ENCODE measurements around the gene RLF. TPM values are rescaled to one million over a fixed set of nuclear protein-coding genes. Genes with fewer than 3 reads are reported as not detected.

The RLF gene
- total and polyA plus RNA-seq, 9 of the 15 experiments (the other 6 are each of a cell fraction or from before 2014, with no cell fraction given) = 3.6 to 35.0 (median 21.2) TPM

DNA sequence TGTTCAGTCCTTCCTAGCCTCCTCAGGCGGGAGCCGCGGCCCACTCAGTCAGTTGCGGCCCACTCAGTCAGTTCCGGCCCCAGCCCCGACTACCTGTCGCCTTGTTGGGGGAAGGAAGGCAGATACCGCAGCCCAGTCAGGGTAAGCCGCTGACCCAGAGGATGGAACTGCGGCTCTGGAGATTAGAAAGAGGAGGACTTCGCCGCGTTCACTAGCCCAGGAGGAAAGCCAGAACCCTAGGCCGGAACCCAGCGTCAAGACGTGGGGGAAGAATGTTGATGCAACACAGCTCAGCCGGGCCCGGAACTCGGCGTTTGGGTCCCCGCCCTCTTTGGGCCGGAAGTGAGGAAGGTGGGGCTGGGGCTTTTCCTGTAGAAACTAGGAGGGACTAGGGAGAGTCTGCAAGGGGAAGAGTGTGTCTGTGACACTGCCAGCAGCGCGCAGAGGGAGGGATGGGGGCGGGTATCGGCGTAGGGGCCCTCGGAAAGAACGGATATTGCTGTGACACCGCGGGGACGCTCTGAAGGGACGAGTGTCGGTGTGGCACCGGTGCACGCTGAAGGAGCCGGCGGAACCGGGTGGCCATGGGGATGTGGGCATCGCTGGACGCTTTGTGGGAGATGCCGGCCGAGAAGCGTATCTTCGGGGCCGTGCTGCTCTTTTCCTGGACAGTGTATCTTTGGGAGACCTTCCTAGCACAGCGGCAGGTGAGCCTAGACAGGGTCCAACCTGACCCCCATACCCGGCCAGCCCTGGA, 96.7 kb downstream of the RLF start, which contains the start of gene ZMPSTE24 (continued):
- TF ChIP-seq, protein P1, sequence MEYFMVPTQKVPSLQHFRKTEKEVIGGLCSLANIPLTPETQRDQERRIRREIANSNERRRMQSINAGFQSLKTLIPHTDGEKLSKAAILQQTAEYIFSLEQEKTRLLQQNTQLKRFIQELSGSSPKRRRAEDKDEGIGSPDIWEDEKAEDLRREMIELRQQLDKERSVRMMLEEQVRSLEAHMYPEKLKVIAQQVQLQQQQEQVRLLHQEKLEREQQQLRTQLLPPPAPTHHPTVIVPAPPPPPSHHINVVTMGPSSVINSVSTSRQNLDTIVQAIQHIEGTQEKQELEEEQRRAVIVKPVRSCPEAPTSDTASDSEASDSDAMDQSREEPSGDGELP (CRISPR knock-in tag; IDR thresholded peaks at IDR 0.05; ENCODE audit: borderline replicate concordance) = peak; percentile 91
- TF ChIP-seq TBP (optimal IDR thresholded peaks at IDR 0.05; ENCODE audit: low read depth, low read length) (peak; percentile 85), ILK (tag; IDR thresholded peaks at IDR 0.05; ENCODE audit: borderline replicate concordance, low read depth) (no peak), SMARCC2 (IDR thresholded peaks at IDR 0.05; ENCODE audit: low read depth) (no peak), ZNF12 (CRISPR knock-in tag; IDR thresholded peaks at IDR 0.05) (no peak), ZNF778 (CRISPR knock-in tag; IDR thresholded peaks at IDR 0.05) (no peak), ZNF583 (CRISPR knock-in tag; IDR thresholded peaks at IDR 0.05) (peak; percentile 81), CBFA2T2 (conservative IDR thresholded peaks at IDR 0.05) (no peak), DMBX1 (CRISPR knock-in tag; IDR thresholded peaks at IDR 0.05; ENCODE audit: borderline replicate concordance) (0 out of 2 replicates have a peak, but pooled peaks have one; percentile 64), ZKSCAN1 (IDR thresholded peaks at IDR 0.05; ENCODE audit: low read depth, low read length) (peak; percentile 85), NCOA4 (IDR thresholded peaks at IDR 0.05; ENCODE audit: partially characterized antibody) (no peak), HMG20B (CRISPR knock-in tag; IDR thresholded peaks at IDR 0.05) (no peak), RFX1 (IDR thresholded peaks at IDR 0.05) (peak; percentile 63), KDM5B (IDR thresholded peaks at IDR 0.05; ENCODE audit: insufficient replicate concordance, low read depth, low read length) (peak; percentile 95), SREBF1 (IDR thresholded peaks at IDR 0.05; ENCODE audit: borderline replicate concordance, low read depth, low read length) (peak; percentile 15; the same call in 1 of the 2 replicates), STAG1 (CRISPR knock-in tag; IDR thresholded peaks at IDR 0.05; ENCODE audit: borderline replicate concordance) (no peak), RAD51 (IDR thresholded peaks at IDR 0.05; ENCODE audit: borderline replicate concordance, low read depth) (peak; percentile 59; the same call in 1 of the 2 replicates)
- TF ChIP-seq, protein P2, sequence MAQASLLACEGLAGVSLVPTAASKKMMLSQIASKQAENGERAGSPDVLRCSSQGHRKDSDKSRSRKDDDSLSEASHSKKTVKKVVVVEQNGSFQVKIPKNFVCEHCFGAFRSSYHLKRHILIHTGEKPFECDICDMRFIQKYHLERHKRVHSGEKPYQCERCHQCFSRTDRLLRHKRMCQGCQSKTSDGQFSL (CRISPR knock-in tag; IDR thresholded peaks at IDR 0.05) = peak; percentile 71
- TF ChIP-seq, protein P2 (tag; IDR thresholded peaks at IDR 0.05) = no peak
- TF ChIP-seq, protein P3, sequence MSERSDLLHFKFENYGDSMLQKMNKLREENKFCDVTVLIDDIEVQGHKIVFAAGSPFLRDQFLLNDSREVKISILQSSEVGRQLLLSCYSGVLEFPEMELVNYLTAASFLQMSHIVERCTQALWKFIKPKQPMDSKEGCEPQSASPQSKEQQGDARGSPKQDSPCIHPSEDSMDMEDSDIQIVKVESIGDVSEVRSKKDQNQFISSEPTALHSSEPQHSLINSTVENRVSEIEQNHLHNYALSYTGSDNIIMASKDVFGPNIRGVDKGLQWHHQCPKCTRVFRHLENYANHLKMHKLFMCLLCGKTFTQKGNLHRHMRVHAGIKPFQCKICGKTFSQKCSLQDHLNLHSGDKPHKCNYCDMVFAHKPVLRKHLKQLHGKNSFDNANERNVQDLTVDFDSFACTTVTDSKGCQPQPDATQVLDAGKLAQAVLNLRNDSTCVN (CRISPR knock-in tag; IDR thresholded peaks at IDR 0.05) = no peak
- TF ChIP-seq, protein P4, sequence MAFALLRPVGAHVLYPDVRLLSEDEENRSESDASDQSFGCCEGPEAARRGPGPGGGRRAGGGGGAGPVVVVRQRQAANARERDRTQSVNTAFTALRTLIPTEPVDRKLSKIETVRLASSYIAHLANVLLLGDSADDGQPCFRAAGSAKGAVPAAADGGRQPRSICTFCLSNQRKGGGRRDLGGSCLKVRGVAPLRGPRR (CRISPR knock-in tag; IDR thresholded peaks at IDR 0.05) = no peak
- TF ChIP-seq, protein P5, sequence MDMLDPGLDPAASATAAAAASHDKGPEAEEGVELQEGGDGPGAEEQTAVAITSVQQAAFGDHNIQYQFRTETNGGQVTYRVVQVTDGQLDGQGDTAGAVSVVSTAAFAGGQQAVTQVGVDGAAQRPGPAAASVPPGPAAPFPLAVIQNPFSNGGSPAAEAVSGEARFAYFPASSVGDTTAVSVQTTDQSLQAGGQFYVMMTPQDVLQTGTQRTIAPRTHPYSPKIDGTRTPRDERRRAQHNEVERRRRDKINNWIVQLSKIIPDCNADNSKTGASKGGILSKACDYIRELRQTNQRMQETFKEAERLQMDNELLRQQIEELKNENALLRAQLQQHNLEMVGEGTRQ (CRISPR knock-in tag; IDR thresholded peaks at IDR 0.05) = no peak
- TF ChIP-seq, protein P6, sequence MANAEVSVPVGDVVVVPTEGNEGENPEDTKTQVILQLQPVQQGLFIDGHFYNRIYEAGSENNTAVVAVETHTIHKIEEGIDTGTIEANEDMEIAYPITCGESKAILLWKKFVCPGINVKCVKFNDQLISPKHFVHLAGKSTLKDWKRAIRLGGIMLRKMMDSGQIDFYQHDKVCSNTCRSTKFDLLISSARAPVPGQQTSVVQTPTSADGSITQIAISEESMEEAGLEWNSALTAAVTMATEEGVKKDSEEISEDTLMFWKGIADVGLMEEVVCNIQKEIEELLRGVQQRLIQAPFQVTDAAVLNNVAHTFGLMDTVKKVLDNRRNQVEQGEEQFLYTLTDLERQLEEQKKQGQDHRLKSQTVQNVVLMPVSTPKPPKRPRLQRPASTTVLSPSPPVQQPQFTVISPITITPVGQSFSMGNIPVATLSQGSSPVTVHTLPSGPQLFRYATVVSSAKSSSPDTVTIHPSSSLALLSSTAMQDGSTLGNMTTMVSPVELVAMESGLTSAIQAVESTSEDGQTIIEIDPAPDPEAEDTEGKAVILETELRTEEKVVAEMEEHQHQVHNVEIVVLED (CRISPR knock-in tag; IDR thresholded peaks at IDR 0.05) = peak; percentile 67
